CD4-positive, alpha-beta T cell treated with Interleukin-6 at 100 ng/mL for 8 hours (primary cell): Measurements from ENCODE around the gene CCNI.
"Not testable (repeated sequence)": the region's sequence is repeated elsewhere in the genome, so short reads cannot be mapped to it uniquely, and the experiment has no call there.

Experiments used
- DNase-seq: peaks from one replicate; pipeline ENCODE4 v3.0.0-alpha.2; 2020; ENCODE audit warnings: mixed read lengths, low spot score

CCNI gene

DNA sequence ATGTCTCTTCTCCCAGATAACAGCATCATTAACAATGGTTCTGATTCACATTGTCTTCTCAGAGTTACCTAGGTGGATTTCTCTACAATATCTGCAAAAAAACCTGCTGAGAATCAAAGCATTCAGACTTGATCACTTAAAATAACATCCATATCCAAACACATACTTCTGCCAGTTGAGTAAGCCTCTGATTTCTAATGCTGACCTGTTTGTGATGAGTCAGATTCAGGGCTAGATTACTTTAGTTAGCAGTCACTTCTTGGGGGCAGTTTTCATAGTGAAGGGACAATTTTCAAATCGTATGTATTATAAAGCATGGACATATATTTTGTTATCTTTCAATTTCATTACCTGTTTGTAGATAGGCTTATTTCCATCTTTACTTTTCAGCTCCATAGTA, 35.5 kb downstream of the CCNI start:
- no peak for DNase-seq

DNA sequence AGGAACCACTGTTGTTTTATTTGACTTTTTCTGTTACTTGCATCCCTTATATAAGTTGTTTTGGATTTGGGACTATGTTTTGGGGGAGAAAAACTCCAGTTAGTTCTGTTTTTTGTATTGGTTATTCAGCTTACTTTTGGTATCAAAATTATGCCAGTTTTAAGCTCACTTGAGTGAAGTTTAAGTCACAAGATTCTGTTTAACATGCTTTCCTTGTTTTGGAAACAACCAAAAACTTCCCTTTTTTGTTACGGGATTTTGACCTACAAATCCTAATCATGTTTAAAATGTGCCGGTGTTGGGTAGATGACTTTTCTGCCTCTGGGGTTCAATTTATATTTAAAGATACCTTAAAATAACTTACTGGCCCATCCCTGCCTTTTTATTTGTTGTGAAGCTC, 36.0 kb downstream of the CCNI start:
- no peak for DNase-seq

DNA sequence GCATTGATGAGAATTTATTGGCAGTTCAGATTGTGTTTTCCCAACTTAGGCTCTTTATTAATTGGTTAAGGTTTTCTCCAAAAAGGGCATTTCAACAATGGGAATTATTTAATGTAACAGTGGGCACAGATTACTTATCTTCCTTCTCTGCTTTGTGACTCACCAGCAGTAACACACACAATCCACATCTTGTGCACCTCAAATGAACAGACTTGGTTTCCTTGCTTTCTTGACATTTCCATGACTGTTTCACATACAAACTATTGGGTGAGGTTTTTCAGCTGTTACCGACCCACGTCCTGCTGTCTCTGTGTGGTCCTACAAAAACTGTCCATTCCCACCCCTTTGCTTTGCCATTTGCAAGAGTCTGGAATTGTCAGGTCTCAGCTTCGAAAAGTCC, 38.1 kb downstream of the CCNI start:
- DNase-seq: no peak

DNA sequence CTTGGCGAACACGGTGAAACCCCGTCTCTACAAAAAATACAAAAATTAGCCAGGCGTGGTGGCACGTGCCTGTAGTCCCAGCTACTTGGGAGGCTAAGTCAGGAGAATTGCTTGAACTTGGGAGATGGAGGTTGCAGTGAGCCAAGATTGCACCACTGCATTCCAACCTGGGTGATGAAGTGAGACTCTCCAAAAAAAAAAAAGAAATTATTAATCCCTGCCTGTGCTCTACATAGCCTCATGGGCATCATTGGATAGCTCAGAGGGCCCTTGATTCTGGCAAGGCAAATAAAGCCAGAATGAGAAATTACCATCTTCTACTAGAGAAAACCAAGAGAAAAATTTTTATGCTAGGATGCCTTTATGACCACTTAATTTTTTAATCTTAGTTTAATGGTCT, 38.6 kb downstream of the CCNI start:
- DNase-seq: not testable (repeated sequence)

DNA sequence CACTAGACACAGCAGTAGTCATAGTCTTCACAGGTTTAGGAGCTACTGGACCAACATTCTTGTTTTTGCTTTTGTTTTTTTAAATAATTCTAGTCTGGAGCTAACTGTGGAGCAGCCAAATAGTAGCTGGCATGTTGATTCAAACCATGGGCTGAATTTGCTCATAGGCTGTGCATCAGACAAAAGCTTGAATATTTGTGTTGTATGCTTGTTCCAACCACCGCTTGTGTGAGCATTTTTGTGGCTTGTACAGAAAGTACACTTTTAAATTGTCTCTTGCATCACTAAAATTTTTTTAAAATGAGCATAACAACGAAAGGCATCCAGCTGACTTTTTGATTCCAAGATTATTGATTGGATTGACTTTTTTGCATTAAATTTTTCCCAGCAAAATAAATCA, 39.6 kb downstream of the CCNI start:
- DNase-seq: no peak

DNA sequence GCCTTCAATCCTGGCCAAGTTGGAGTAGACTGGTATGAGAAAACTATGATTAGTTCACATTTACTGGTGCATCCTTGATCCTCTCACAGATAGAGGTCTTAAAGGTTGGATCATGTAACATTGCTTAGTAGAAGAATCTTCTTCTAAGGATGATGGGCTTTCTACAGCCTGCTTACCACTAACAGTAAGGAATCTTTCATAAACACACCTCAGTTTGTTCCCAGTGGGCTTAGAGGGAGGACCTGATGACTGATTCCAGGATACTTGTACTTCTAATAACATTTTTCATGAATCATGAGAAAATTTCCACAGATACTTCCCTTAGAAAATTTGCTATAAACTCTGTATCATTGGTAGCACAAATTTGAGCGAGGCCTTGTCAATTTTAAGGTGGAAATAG, 40.6 kb downstream of the CCNI start:
- no peak for DNase-seq

DNA sequence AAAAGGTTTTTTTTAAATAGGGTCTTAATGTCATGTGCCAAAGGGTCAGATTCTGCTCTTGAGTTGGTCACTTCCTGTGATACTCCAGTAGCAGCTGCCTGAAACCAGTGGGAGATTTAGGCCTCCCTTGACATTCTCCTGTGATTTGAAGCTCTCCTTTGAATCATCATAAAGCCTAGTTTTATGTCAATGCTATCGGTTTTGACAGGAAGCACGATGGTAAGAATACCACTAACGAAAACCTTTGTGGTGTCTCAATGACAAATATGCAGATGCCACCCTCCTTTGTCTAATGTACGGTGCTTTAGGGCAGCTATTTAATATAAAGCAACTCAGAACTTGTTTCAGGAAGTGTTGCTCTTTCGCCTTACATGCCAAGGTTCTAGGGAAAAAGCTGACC, 44.2 kb downstream of the CCNI start:
- peak; percentile 40 for DNase-seq

DNA sequence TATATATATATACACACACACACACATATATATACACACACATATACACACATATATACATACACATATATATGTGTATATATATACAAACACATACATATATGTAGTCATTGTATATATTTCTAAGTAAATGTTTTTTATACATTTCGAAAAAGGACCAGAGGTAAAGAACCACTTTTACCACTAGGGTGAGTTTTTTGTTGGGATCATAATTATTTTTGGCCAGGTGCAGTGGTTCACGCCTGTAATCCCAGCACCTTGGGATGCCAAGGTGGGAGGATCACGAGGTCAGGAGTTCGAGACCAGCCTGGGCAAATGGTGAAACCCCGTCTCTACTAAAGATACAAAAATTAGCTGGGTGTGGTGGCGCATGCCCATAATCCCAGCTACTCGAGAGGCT, 46.0 kb downstream of the CCNI start:
- not testable (repeated sequence) for DNase-seq

DNA sequence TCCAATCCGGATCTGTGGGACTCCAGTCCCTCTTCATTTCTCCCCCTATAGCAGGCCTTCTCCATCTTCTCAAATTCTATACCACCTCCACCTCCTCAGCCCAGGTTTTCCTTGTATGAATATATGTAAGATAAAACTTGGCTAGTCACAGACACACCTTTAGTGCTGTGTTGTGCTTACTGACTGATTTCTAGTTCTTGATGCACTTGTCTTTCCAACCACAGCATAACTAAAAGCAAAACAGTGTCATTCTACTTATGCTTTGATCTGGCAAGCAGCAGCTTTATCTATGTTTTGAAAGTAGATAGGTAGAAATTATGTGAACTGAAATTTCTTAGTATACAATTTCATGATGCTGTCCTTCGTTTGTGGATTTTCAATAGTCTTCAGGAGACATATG, 47.5 kb downstream of the CCNI start:
- no peak for DNase-seq

DNA sequence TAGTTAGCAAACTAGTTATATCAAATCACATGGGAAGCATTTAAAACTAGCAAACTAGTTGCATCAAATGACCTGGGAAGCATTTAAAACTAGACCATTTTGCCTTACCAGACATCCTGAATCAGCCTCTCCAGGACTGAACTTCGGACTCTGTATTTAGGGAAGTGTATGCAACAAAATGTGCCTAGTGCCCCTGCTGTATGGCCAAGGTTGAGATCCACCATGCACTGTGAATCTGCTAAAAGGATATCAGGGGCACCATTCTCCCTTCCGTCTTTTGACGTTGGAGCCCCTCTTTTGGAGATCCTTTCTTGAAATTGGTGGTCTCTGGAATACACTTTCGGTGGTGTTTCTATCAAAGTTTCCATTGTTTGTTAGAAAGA, 49.5 kb downstream of the CCNI start:
- DNase-seq: no peak

DNA sequence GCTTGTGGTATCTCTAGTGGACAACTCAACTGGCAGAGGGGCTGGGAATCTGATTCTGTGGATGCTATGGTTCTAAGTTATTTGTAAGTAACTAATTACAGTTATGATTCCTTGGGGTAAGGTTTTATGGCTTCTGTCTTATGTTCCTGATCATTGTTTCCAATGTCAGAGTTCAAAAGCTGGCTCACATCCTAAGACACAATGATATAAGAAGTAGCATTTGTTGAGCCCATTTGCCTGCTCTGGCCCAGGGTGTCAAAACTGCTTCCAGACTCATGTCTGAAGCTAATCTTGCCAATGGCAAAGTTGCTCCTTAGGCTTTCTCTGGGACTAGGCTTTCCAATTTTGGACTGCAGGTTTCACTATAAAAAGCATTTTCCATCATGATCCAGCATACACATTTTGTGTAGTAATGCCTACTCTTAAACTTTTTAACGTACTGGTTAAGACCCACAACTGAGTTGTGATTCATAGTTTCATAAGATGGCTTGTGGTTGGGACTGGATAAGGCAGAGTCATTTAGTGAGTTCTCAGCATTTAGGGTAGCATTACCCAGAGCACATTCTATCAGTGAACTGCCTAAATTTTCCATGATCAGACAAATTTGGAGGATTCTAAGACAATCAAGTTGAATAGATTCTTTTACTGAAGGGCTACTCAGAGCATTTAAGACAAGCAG, 50.0 kb downstream of the CCNI start:
- no peak for DNase-seq

DNA sequence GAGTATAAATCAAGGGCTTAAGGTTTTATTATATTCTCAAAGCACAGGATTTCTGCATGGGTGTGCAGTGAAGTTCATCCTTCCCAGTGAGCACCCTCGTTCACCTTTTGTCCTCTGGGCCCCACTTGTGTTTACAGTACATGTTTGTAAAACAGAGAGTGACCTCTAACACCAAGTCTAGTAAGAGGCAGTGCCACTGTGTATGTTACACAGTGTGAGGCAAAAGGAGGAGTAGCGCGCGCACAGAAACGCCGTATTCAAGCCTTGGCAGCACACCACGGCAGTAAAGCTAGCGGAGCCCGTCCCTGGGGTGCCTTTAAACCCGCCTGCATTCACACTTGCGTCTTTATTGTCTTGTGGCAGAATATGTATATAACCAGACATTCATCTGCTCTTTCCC, 51.9 kb downstream of the CCNI start:
- DNase-seq: no peak

DNA sequence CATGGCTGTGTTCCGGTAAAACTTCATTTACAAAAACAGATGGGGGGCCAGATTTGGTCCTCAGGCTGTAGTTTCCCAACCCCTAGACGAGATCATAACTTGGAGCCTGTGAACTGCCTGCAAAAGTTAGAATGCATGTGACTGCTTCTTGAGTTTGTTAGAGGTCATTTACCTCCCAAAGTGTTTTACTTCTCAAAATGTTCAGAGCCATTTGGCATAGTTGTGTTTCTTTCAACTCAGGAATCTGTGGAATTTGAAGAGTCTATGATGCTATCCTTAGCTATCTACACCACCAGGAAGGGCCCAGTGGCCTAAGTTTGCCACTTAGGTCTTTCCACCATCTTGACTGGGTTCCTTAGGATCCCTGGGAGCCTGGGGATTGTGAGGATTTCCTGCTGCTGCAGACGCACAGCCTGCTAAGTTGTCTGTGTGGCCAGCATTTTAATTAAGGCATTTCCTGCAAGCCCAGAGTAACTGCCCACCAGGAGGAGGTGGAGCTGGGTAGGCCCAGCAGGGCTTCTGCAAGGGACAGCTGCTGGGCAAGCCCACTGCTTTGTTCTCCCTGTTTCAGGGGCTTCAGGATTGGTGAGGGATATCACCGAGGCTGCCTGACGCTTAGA, 53.1 kb downstream of the CCNI start:
- no peak for DNase-seq

DNA sequence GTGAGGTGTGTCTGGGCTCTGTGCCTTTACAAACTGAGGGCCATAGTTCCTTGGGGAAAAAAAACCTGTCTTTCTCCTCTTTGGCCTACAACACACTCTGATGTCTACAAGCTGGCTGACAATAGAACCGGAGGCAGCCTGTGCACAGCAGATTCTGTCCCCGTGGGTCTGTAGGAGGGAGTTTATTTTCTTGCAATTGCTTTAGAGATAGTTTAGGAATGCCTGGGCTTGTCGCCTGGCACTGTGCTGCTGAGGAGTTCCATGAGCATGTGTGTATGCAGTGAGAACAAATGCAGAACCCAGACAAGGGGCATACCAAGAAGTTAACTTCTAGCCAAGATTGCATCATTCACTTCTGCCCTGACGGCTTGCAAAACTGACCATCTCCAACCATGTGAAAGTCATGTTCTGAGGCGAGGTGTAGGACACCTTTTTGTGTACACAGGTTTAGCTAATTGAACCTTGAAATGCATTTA, 54.1 kb downstream of the CCNI start:
- DNase-seq: no peak

DNA sequence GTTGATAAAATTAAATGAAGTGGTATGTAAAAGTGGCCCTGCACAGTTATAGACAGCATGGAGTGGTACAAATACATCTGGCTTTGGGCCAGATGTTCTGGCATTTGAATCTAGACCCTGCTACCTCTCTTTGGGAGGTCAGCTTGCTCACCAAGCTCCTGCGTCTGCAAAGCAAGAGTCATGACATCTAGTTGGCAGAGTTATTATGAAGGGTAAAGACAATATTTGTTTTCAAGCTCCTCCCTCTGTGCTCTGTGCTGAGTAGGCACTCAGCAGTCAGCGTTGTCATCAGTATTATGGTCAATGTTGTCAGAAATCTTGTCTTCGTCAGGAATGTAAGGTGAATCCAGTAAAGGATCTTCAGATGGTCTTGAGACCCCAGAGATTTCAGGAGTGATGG, 55.8 kb downstream of the CCNI start:
- DNase-seq: no peak

DNA sequence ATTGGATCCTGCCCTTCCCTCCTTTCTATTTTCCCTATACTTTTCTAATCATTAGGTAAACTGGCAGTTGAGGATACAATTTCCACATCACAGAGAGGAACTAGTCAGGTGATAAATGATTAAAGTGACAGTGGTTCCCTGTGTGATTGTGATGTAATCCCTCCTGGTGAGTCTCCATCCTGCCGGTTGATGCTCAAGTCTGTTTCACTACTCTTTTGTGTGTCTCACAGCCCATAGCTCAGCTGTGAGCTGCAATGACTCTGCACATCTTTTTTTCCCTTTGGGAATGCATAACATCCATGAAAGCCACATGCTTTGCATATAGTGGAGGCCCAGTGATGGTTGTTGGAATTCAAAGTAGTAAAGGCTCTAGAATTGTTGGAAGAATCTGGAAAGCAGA, 60.4 kb downstream of the CCNI start:
- no peak for DNase-seq

DNA sequence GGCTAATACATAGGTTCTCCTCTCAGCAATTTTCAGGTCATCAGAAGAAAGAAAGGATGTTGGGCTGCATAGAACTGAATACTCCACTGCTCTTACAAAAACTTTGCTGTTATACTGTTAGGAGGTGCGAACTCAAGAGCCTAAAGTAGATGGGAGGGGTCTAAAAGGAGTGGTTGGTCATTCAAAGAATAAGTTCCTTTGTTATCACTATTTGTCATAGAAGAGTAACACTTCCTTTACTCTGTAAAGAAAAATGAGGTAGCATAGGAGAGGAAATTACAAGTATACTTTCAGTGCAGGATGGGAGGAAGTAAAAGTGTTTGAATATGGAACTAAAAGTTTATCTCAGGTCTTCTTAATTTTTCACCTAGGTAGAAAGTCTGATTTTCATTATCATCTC, 61.5 kb downstream of the CCNI start:
- no peak for DNase-seq

DNA sequence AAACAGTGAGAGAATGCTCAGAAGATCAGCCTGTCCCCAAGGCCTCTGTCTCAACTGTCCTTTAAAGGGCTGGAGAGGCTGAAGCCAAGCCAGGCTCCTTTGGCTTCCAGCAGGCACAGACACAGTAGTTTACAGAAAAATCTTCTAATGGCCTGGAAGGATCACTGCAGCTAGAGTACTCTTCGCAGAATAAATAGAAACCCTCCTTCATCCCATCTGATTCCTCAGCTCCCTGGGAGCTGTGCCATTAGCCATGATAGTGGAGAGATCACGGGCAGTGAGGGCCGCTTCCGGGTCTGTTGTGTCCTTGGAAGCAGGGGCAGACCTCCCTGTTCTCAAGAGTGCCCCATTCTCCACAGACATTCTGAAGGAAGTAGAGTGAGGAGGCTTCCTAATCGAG, 63.1 kb downstream of the CCNI start:
- DNase-seq: no peak

DNA sequence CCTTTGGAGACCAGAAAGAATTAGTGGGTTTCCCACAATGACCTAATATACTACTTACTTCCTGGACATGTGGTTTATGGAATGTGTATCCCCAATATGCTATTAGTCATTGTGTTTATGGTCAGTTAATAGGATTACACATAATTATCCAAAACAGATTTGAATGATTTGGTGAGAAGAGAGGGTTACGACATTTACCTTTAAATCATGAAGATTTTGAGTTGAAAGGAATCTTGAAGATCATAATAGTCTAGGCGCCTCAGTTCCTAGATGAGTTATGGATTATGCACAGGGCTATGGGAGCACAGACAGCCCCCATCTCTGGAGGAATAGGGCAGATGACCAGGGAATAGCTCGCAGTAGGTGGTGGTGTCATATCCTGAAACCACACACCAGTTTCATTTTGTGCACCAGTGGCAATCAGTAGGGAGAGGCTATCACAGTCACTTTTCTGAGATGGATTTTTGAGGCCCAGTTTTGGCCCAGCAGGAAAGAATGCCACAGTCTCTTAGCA, 64.9 kb downstream of the CCNI start:
- DNase-seq: no peak

DNA sequence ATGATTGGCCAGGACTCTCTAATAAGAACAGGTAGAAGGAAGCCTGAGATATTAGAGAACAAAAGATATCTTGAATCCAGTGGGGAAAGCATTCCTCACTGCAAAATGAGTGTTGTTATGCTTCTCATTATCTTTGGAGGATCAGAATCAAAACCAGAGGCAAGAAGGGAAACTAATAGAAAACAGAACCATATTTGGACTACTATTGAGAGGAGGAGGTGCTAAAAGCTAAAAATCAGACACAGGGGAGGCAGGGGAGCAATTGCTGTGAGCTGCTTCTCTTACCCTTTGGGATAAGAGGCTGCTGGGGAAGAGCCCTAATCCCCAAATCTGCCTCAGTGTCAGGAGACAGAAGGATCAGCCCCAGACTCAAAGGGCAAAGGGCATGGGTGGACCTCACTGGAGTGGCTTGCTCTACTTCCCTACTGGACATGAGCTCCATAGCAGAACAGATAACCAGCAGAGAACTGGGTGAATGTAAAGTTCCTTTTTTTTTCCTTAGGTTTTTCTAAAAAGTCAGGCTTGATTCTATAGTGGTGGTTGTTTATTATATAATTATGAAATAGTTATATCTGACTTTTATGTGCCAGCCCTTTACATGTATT, 66.2 kb downstream of the CCNI start:
- DNase-seq: no peak

DNA sequence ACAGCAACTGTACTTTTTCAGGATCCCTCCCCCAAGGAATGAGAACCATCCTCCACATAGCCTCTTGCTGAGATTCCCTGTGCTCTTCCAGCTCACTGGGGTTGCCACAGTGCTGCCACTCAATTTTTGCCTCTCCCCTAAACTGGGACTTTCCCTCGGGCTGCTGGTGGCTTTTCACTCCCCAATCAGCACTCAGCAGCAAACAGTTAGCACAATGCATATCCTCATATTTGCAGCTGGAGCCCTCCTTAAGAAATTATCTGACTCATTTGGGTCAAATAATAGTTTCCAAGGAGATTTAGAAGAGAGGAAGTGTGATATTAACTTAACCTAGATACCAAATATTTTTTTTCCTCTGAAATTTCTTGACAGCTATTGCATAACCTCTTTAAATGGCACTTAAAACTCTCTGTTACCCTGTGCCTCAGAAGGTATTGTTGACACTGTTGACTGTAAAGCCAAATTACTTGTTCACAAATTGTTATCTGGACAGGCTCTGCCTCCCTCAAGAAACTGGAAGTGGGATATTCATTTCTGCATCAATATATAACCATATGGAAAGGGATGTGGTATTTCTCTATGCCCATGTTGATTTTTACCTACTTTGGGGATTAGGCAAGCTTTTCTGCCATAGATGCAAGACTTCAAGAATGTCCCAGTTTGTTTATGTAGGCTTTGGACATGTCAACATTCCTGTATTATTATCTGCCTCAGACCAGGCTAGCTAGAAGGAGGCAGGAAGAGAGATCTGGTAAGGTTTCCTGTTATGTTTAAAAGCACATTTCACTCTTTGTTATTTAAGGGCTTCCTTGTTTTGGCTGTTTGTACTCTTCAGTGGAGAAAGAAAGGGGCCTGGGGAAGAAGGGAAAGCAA, 68.2 kb downstream of the CCNI start:
- peak; percentile 40 for DNase-seq

DNA sequence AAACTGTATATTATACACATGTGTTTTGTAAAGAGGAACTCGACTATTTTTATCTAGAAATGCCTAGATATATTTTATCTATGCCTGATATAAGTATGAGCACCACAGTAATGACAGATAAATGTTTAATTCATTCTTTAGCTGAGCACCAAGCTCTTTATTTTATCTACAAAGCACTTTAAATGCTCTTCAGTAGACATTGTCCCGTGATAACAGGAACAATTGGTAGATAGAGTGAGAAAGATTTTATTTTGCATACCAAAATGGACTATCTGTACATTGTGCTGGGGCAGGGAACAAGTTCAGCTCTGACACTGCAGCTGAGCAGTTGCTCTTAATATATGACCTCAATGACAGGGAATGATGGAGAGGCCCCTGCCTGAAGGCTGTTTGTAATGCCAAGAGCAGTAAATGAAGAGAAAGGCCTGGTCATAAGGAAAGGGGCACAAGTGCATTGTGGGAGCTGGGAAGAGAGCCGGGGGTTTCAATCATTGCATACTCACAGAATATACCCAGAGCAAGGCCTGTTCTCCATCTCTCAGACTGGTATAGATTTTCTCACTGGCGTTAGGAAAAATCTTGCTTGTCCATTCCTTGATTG, 68.9 kb downstream of the CCNI start:
- no peak for DNase-seq
